ENCODE data around the gene DDT. TPM values are rescaled to one million over a fixed set of nuclear protein-coding genes. Genes with fewer than 3 reads are reported as not detected.
"Not testable (repeated sequence)": the region's sequence is repeated elsewhere in the genome, so short reads cannot be mapped to it uniquely, and the experiment has no call there.

The DDT gene
- 137 TPM for total RNA-seq (2021; ENCODE audit: unreplicated experiment)
- 172 TPM for polyA plus RNA-seq (2012; ENCODE audit: insufficient read length)
- Bru-seq, nascent RNA: percentile 41 among the genes with signal in this experiment
- percentile 46 among the genes with signal in this experiment for BruChase-seq, experiment 1, labeled RNA remaining after a 2-hour chase
- percentile 48 among the genes with signal in this experiment for BruChase-seq, experiment 2, labeled RNA remaining after a 6-hour chase
- long read RNA-seq, transcript DDT-202 (3 exons, 713 nt): major isoform, 46 of 459 reads
- long read RNA-seq, partial matches to known transcripts: 0 of 459 reads
- long read RNA-seq, other reads (novel, unspliced or antisense): 410 of 459 reads

GRCh38 chr22:23974345-23974744 lies at the start of gene DDT:
DDT (minus strand) TSS chr22:23974441; CDS start chr22:23974414, 27 bp downstream.
- BruUV-seq (replicated peaks); H3K27ac ChIP-seq (ENCODE audit: low read length); in situ Hi-C loops (cut with HindIII; ENCODE audit: low pct_unique_long_range_greater_than_20kb, low sequenced_read_pairs); H3K27me3 ChIP-seq (ENCODE audit: control insufficient read depth, insufficient read depth, low read length); POLR2A ChIA-PET; H3K9me3 ChIP-seq (ENCODE audit: control insufficient read depth, insufficient read depth, low read depth, low read length); intact Hi-C loops (cut with micrococcal nuclease; ENCODE audit: unreplicated experiment); DNase-seq (ENCODE audit: low read depth, low spot score); H3K36me3 ChIP-seq (ENCODE audit: control insufficient read depth, insufficient read depth, low read length); CTCF ChIA-PET; H3K4me1 ChIP-seq (ENCODE audit: control insufficient read depth, insufficient read depth, low read length); H3K4me3 ChIP-seq (ENCODE audit: low read depth in 2 of 2, low read length in 2 of 2): not testable (repeated sequence)
- ATAC-seq: peak; percentile 97

- BruUV-seq (replicated peaks): no TSS peak
- in situ Hi-C loops (cut with HindIII; ENCODE audit: low pct_unique_long_range_greater_than_20kb, low sequenced_read_pairs): no loop called here
Measured at GRCh38 chr22:24023204-24023789, 49.1 kb upstream of the DDT start.

More at GRCh38 chr22:24023204-24023789, 49.1 kb upstream of the DDT start:
- TF ChIP-seq CTCF (IDR thresholded peaks at IDR 0.05) (no peak), REST (IDR thresholded peaks at IDR 0.05; ENCODE audit: insufficient read depth in 1 of 2, low read depth in 2 of 2, low read length in 1 of 2) (no peak), POLR2AphosphoS5 (IDR thresholded peaks at IDR 0.05; ENCODE audit: low read depth, low read length) (no peak), TCF7L2 (IDR thresholded peaks at IDR 0.05; ENCODE audit: low read depth, low read length) (no peak), SIN3A (IDR thresholded peaks at IDR 0.05; ENCODE audit: borderline replicate concordance, insufficient read depth, low read depth, low read length) (no peak)
- H3K4me3 ChIP-seq (ENCODE audit: low read depth in 2 of 2, low read length in 2 of 2): no peak overlapping the region
- ChIA-PET POLR2A (no interaction called here), CTCF (no interaction called here)
- intact Hi-C loops (cut with micrococcal nuclease; ENCODE audit: unreplicated experiment): no loop called here
- ATAC-seq (no peak), DNase-seq (ENCODE audit: low read depth, low spot score) (no peak)
- H3K36me3 ChIP-seq (ENCODE audit: control insufficient read depth, insufficient read depth, low read length): no peaks in the 10 kb centered on the region
- H3K4me1 ChIP-seq (ENCODE audit: control insufficient read depth, insufficient read depth, low read length): no peaks in the 10 kb centered on the region; the same call in 1 of the 2 replicates
- H3K27ac ChIP-seq (ENCODE audit: low read length): no peak overlapping the region
- H3K27me3 ChIP-seq (ENCODE audit: control insufficient read depth, insufficient read depth, low read length): no peaks in the 10 kb centered on the region
- no peaks in the 10 kb centered on the region for H3K9me3 ChIP-seq (ENCODE audit: control insufficient read depth, insufficient read depth, low read depth, low read length)
